D721Med (cell line): ENCODE measurements around the gene SLC6A2.
"Not testable (repeated sequence)": the region's sequence is repeated elsewhere in the genome, so short reads cannot be mapped to it uniquely, and the experiment has no call there.

Experiments
- DNase-seq: peaks from one replicate; pipeline ENCODE4 v3.0.0; 2011; ENCODE audit warnings: low spot score; ENCODE audit not compliant: insufficient read length
- FAIRE-seq: peaks from 2 replicates; lab custom pipeline; 2011; peaks lifted over from hg19 to GRCh38; lab: Jason Lieb, UNC
- TF ChIP-seq, protein P1 (sequence below): IDR thresholded peaks from 2 replicates; pipeline ENCODE4 v1.5.1; 2012; ENCODE audit warnings: mild to moderate bottlenecking, control low read depth; ENCODE audit not compliant: insufficient read depth; ENCODE audit errors: missing control alignments

The SLC6A2 gene

DNA sequence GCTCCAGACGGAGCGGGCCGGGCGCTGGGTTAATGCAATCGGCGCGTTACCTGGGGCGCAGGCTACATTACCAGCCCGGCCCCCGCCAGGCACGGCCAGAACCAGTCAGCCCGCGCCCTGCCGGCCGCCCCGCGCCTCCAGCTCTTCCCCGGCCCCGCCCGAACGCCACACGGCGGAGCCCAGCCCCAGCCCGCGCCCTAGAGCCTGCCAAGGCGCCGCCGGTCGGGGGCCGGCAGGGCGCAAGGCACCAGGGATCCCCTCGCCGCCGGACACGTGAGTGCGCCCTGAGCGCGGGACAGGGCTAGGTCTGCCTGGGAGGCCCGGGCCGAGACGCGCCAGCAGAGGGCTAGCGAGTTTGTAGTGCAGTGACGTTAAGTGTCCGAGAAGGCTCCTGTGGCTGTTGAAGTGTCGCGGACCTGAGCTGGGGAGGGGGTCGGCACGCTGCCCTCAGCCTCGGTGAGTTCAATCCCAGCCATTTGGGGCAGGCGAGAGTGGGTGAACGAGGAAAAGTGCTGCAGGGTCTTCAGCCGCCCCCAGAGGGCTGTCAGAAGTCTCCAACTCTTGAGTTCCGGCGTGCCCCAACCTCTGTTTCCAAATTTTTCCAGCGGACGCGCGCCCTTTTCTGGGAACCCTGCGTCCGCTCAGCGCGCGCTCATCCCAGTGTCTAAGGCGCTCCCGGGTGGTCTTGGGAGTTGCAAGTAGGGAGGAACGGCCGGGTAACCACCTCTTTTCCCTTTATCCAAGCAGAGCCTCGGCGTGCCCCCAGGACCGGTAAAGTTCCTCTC, at the start of gene SLC6A2:
Gene SLC6A2 (plus strand): TSS at position 92 of the 785 bp plus-strand sequence. CDS start 707 bp downstream, outside the sequence.
- DNase-seq (no peak), FAIRE-seq (no peak)
- TF ChIP-seq, protein P1, sequence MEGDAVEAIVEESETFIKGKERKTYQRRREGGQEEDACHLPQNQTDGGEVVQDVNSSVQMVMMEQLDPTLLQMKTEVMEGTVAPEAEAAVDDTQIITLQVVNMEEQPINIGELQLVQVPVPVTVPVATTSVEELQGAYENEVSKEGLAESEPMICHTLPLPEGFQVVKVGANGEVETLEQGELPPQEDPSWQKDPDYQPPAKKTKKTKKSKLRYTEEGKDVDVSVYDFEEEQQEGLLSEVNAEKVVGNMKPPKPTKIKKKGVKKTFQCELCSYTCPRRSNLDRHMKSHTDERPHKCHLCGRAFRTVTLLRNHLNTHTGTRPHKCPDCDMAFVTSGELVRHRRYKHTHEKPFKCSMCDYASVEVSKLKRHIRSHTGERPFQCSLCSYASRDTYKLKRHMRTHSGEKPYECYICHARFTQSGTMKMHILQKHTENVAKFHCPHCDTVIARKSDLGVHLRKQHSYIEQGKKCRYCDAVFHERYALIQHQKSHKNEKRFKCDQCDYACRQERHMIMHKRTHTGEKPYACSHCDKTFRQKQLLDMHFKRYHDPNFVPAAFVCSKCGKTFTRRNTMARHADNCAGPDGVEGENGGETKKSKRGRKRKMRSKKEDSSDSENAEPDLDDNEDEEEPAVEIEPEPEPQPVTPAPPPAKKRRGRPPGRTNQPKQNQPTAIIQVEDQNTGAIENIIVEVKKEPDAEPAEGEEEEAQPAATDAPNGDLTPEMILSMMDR: no peak

DNA sequence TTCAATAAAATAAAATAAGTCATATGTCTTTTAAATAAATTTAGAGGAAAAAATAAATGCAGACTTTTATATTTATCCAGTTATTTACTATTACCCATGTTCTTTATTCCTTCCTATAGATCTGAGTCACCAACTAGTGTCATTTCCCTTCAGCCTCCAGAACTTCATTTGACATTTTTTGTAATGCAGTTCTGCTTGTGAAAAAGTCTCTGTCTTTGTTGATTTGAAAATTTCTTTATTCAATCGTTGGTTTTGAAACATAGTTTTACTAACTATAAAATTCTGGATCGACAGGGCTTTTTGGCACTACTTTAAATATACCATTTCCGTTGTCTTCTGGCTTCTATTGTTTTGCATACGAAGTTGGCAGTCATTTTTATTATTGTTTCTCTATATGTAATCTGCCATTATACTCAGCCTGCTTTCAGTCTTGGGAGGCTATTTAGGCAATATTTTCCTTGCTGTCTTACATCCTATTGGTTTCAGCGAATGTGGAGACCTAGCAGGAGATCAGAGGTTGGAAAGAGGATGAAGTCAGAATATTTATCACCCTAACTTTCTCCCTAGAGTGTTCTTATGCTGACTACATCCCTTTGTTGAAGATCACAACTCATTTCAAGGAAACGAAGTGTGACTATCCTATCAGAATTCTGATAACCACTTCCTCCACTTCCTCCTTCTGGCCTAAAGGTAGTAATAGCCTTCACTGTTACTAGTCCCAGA, 42.0 kb upstream of the SLC6A2 start:
- no peak for DNase-seq
- TF ChIP-seq, protein P1: no peak
- no peak for FAIRE-seq

DNA sequence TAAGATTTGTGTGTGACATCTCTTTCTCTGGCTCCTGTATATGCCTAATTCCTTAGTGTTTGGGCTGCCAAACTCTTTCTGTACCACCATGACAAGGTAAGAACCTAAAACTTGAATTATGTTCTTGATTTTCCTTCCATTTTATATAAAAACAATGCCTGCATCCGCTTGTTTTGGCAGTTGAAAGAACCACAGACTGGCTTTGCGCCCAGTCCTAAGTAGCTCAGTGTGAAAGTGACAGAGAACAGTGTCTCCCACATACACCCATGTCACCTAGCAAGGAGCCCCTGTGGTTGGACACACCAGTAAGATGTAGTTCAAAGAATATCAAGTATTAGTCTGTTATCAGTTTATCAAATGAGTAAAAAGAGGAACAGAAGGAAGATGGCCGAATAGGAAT, 40.7 kb upstream of the SLC6A2 start:
- FAIRE-seq (no peak), DNase-seq (no peak)
- TF ChIP-seq, protein P1: no peak

DNA sequence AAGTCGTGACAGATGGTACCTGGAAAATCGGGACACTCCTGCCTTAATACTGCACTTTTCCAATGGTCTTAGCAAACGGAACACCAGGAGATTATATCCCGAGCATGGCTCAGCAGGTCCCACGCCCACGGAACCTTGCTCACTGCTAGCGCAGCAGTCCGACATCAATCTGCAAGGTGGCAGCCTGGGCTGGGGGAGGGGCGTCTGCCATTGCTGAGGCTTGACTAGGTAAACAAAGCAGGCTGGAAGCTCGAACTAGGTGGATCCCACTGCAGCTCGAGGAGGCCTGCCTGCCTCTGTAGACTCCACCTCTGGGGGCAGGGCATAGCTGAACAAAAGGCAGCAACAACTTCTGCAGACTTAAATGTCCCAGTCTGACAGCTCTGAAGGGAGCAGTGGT, 40.1 kb upstream of the SLC6A2 start:
- DNase-seq, FAIRE-seq: not testable (repeated sequence)

DNA sequence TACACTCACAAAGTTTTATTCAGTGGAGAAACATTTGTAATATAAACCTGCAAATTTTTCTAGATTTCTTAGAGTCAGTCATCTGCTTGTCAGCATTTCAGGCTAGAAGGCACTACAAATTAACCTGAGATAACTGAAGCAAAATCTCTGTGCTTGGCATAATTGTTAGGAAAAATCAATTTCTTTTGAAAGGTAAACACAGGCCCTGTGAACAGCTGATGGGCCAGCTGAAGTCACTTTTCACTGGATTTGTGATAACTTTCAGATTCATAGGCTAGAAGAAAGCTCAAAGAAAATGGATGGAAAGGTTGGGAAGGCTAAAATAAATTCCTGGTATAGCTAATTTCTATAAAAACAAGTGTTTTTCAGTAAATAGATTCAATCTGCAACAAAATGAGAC, 34.0 kb upstream of the SLC6A2 start:
- TF ChIP-seq, protein P1: no peak
- FAIRE-seq (no peak), DNase-seq (no peak)

DNA sequence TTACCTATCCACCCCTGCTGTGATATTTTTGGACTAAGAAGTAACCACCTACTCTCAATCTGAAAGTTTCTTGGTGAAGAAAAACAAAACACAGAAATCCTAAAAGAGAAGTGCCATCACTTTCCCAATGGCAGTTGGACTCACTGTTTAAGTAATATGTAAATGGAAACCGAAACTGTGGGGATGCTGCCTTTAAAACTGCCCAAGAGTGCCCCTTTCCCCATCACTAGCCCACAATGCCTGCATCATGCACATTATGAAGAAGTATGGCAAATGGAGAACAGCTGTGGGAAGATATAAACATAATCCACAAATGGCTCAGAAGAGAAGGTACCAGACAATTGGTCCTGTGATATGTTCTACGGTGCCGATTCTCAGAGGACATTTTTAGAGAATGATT, 33.5 kb upstream of the SLC6A2 start:
- no peak for FAIRE-seq
- TF ChIP-seq, protein P1: no peak

DNA sequence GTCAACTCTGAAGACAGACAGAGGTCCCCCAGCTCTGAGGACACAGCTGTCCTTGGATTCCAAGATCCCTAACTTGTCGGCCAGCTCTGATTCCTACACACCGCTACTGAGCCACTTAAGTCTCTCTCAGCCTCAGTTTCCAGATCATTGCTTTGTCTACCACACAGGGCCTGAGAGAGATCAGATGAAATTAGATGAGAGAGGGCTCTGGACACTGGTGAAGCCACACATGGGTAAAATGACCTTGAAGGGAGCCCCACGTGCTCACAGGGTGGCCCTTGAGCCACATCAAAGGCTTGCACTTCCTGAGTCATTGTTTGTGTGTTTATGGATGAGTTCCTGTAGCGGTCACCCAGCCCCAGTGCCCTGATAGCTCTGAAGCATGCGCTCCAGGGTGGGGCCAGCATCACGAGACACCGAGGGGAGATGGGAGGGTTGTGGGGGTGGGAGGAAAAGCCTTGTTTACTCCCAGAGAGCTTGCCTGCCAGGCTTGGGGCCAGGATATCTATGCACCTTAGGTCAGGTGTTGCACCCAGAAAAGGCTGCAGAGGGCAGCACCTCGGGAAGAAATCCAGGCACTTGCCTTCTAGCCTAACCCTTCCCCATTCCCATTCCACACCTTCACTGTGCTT, 32.7 kb upstream of the SLC6A2 start:
- FAIRE-seq: no peak
- no peak for DNase-seq
- TF ChIP-seq, protein P1: no peak

More for the DNA sequence above, 33.5 kb upstream of the SLC6A2 start:
- DNase-seq: no peak
